Measurements from ENCODE around the gene E2F8.

The E2F8 gene

DNA sequence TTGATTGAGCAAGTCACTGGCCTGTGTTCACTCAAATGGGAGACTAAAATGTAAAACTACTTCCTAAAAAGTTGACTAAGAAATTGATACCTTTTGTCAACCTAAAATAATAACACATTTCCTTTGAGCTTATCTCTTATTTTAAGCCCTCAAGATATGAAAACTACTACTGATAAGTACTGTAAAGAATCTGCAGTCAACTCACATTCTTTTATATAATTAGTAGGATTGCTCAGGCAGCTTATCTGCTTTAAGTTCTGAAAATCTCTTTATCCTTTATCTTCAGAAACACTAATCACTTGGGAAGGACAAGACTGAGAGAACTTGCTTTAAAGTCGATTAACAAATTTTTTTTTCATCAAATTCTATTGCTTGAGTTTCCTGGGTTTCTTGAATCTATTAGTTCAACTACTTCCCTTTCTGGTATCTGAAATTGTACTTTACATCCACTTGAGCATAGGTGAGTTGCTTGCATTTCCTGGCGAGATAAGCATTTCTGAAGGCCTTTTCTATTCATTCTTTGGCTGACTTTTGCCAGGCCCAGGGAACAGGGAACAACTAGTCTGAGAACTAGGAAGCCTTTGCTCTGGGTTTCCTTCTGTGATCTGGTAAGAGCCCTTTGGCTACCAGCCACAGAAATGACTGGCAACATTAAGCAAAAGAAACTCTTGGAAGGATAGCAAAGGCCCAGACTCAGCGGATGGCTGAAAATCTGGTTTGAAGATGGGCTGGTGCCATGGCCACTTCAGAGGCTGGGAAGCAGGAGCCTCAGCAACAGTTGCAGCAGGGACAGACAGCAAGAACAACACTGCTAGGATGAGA is 19.6 kb downstream of the E2F8 start:
- DNase-seq (ENCODE audit: low read depth): peak; percentile 20

DNA sequence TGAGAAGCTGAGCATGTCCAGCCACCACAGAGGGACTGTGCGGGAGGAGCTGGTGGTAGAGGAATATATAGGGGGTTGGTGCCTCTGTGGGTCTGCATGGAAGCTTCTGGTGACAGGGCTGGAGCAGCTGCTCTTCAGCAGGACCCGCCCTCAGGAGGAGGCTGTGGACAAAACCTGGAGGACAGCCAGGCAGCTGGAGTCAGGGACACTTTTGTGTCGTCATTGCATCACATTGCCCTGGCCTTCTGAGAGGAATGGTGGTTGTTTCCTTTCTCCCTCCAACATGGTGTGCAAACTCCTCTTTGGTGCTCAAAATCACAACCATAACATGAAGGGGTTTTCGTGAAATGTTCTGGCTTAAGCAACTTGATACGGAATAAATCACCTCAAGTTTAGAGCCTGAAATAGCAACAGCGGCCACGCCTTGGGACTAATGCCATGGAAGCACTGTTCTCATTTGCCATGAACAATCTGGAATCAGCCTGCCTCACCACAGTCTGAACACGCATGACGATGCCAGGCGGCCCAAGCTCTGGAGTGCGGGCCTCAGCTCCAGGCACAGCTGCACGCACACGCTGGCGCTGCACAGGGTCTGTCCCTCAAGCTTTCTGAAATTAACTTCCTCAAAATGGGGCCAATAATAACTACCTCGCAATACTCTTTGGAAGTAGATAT is 21.8 kb downstream of the E2F8 start:
- DNase-seq (ENCODE audit: low read depth): no peak

DNA sequence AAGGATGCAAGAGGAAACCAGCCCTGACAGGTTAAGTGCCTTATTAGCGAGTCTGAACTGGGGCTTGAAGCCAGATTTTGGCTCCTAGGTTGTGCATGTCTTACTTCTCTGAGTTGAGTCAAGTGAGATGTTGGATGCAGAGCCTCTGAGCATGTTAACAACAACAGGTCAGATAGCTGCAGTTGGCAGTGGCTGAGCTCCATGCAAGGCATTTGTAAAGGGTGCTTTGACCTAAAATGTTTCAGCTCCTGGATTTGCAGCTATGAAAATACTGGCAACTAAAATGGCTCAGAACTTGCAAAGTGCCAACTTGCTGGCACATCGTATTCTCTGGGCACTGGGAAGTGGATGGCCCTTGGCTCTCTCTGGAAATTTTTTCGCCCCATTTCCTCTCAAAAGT is 22.5 kb downstream of the E2F8 start:
- DNase-seq (ENCODE audit: low read depth): no peak

DNA sequence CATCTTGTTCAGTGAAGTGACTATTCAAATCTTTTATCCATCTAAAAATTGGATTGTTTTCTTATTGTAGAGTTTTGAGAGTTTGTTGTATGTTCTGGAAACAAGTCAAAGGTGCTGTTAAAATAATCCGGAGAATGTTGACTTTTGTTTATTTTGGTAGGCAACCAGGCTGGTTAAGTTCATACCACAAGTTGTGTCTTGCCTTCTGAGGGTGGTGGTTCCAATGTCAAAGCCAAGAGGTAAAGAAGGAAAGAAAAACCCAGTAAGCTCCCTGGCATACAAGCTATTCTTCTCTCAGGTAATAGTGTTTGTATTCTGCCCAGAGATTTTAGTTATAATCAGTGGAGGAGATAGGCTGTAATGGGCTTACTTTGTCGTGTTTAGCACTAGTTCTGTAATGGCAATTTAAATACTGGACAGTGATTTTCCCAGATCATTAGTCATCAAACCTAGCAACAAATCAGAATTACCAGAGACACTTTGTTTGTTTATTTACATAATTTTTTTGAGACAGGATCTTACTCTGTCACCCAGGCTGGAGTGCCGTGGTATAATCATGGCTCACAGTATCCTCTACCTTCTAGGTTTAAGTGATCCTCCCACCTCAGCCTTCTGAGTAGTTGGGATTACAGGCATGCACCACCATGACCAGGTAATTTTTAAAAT is 23.9 kb downstream of the E2F8 start:
- peak; percentile 8 for DNase-seq (ENCODE audit: low read depth)

DNA sequence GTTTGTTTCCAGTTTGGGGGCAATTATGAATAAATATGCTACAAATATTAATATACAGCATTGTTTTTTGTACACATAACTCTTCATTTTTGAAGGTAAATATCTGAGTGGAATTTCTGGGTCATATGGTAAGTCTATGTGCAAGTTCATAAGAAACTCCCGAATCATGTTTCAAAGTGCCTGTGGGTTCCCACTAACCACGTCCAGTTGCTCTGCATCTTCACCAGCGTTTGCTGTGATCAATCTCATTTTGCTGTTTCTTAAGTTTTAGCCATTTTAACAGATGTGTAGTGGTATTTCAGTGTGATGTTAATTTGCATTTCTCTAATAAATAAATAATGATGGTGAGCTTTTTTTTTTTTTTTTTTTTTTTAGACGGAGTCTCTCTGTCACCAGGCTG is 24.7 kb downstream of the E2F8 start:
- no peak for DNase-seq (ENCODE audit: low read depth)

DNA sequence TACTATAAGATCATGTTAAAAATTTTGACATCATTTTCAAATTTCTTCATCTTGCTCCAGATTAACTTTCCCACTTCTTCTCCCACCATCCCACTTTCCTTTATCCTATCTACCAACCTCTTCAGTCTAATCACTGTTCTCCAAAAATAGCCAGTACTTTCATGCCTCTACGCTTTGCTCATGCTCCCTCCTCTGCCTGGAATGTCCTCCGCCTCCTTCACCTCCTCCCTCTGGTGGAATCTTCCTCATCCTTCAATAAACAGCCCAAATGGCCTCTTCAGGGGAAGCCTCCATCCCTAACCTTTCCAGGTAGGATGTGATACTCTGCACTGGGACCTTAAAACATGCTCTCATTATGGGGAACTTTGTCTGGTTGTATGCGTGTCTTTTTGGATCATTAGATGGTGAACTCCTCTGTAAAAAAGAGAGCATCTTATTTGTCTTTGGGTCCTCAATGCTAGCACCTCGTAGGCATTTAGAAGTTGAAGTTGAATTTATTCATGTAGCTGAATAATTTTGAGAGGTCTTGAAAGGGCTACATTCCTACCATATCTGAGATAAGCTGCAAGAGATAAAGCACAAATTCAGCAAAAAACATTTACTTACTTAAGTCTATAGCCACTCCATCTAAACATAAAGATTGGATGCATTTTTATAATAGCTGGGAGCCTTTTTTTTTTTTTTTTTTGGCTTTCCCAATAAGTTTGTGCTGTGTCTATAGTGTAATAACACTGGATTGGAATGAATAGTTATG is 31.0 kb downstream of the E2F8 start:
- no peak for DNase-seq (ENCODE audit: low read depth)

DNA sequence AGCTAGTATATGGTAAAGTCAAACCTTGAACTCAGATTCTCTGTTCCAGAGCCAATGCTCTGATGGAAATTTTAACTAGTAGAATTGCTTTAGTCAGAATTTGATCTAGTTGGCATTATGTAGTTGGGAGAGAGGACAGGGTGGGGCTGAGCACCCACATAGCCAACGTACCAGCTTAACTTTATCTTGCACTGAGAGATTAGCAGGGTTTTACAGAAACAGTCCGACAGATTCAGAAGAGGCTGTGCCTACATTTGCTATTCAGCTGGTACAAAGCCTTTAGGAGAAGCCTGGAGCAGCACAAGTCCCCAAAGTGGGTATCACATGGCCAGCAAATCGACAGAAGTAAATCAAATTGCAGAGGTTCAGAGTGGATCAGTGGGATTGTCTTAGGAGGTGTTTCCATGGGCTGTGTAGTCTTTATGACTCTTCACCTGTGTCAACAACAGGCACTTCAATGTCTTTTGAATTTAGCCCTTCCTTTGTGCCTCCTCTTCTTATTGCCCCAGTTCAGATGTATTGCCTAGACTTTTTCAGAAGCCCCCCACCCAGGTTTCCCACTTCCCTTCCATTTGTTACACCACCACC is 31.7 kb downstream of the E2F8 start:
- no peak for DNase-seq (ENCODE audit: low read depth)

DNA sequence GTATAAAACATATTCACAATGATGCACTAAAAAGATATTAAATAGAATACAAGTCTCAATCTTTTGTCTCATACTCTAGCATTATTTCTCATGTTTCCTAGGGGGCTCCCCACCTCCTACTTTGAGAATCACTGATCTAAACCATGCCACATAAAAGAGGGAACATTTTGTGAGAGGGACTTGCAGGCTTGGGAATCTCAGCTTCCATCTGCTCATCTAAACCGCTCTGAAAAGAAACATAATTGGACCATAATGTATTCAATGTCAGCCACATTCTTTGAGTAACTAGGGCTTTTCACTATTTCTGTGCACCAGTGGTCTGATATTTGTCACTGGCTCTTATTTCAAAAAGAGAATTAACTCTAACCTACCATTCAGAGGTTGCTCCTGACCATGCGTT is 32.6 kb downstream of the E2F8 start:
- no peak for DNase-seq (ENCODE audit: low read depth)

DNA sequence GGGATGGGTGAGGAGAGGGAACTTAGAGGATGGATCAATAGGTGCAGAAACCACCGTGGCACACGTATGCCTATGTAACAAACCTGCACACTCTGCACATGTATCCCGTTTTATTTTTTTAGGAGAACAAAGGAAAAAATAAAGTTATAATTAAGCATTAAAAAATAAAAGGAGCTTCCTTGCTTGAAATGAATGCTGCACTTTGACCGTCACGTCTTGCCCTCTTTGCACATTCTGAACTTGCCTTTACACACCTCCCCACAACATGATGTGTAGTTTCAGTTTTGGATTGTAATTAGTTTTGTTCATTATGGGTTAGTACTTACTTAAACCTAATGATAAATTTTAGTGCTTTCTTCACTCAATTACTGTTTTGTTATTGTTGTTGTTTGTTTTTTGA is 35.9 kb downstream of the E2F8 start:
- no peak for DNase-seq (ENCODE audit: low read depth)

DNA sequence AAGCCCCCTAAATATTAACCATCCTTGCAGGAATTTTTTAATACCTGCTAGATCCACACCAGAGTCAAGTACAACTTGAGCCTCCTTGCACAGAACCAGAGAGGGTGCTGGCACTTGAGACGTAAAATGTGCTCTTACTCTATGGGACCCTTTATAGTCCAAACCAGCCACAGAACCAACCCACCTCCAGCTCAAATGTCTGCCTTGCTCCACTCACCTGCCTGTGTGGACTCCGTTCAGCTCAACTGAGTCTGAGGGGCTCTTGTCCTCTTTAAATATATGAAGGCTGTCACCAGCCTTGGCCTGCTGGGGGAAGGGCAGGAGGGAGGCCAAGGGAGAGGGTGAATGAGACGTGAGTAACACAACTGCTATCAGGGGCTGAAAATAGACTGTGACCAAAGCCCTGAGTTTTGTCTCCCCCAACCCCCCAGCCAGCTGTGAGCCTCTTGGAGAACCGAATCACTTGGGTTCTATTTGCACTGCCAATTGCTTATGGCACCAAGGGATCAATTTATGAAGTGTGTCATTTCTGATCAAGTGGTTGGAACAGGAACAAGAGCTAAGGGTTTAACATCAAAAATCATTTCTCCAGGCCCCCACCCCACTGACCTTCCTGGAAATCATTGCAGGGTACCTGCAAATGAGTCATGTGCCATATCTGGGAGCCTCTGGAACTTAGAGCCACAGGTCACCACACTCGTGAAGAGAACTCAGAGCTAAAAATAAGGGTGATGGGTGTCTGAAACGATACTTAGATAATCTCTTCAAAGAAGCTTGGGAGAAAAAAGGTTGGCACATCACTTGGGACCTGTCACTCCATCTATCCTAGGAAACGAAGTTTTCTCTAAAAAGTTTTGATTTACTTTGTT is 38.8 kb downstream of the E2F8 start, which contains the start of gene CSRP3:
Gene CSRP3, minus strand, starts transcription at position 247 of the 869 bp plus-strand sequence. CDS start 9,535 bp downstream, outside the sequence.
- DNase-seq (ENCODE audit: low read depth): no peak

DNA sequence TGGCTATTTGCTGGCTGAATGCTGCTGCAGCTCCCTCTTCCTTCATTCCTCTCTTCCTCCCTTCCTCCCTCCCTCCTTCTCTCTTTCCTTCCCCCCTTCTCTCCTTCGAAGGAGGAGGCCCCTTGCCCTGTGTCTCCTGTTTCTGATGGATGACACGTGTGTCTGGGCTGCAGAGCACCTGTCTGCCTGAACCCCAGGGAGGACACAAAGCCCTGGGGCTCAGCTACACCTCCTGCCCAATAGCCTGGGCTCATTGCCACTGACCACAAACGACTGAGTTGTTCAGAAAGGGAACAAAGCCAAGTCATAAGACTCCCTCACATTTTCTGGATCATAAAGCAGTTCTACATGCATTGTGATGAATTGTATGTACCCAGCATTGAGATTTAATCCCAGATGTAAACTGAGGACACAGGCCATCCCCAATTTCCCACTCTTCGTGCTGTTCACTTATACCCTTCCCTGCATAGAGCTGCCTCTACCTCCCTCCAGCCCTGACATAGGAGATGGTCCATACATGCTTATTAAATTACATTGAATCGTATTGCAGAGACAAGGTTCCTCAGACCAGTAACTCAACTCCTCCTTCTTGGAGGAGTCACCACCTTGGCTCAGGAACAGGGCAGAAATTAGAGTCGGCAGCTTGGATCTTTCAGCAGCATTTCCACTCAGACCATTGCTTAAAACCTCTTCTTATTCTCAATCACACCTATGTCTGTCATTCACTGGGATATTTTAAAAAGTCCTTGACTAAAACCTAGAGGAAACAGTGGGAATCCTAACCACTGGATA is 40.1 kb downstream of the E2F8 start:
- peak; percentile 76 for DNase-seq (ENCODE audit: low read depth)

DNA sequence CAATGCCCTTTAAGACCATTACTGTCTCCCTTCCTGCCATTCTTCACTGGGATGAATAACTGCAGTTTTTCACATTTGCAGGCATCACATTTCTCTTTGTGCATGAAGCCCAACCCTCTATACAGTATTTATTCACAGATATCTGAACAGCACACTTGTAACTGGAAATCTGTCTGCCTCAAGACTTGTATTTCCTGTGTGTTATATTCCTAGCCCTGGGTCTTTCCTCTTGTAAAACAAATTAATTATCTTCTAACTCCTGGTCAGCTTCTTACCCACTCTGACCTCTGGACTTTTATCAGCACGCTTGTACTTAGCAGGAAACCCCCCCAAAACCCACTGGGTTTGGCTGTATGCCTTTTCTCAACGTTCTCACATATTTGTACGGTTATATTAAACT is 41.0 kb downstream of the E2F8 start:
- peak; percentile 29 for DNase-seq (ENCODE audit: low read depth)

DNA sequence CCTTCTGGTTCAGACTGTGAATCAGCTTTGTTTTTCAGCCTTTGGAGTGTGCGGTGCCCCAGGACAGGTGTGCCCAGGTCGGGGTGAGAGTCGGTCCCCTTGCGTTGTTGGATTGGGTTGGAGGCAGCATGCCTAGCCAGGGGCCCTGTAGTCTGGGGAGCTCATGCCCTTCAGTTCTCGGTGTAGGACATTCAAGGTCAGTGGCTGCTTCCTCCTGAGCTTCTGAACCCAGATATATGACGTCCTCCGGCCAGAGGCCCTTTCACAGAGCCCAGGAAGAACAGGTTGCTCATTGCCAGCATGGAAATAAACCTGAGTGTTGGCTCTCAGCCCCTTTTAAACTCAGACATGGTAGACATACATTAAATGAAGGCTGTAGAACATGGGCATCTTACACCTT is 41.7 kb downstream of the E2F8 start:
- DNase-seq (ENCODE audit: low read depth): no peak

DNA sequence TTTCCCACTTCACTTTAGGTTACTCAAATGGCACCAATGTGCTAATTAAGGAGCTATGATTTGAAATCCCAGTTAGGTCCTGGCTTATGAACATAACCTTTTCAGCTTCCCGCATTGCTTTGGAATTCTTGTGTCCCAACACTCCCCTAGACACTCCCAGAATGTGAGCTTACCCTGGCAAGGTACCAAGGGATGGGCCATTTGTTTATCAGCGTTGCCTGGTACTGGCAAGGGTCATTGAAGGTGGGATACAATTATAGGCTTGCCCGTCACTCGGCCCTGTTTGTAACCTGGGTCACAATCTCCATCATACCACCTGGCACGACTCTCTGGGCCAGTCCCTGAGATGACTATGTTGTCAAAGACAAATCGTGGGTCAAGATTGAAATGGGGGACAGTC is 44.3 kb downstream of the E2F8 start:
- DNase-seq (ENCODE audit: low read depth): no peak

DNA sequence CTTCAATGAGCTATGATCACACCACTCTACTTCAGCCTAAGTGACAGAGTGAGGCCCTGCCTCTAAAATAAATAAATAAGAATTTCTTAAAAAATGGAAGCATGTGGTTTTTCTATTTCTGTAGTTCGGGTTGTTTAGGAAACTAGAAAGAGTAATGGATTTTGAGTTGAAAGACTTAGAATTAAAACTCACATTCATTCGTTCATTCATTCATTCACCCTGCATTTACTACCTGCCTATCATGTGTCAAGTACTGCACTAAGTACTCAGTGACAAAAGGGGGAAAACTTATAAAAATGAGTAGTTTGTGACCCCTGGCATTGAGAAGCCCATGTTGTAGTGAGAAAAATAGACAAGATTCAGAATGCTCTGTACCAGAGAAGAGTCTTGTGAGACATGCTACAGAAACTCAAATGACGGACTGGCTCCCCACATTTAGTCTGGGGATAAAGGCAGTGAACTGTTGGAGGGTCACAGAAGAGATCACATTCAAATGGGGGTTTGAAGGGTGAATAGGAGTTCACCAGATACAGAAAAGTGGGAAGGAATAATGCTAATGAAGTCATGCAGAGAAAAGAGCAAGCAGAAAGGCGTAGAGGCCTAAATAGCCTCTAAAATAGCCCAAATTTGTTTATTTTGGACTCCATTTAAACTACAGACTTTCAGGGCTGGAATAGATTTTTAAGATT is 46.0 kb downstream of the E2F8 start:
- DNase-seq (ENCODE audit: low read depth): no peak

DNA sequence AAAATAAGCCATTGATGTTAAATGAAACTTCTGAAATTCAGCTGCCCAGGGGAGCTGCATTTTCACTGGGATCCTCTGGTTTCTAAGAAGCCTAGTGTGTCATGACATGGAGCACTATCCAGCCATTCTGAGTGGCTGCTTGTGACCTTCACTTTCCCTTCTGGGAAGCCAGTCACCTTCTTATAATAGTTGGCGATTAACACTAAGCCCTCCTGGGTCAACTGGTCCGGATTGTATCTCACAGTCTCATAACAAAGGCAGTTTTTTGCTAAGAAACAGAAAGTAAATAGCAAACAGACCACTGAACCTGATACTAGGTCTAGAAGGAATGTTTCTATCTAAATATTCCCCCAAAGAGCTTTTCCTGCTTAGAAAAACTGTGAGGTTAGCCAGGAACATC is 46.8 kb downstream of the E2F8 start:
- peak; percentile 39 for DNase-seq (ENCODE audit: low read depth)

DNA sequence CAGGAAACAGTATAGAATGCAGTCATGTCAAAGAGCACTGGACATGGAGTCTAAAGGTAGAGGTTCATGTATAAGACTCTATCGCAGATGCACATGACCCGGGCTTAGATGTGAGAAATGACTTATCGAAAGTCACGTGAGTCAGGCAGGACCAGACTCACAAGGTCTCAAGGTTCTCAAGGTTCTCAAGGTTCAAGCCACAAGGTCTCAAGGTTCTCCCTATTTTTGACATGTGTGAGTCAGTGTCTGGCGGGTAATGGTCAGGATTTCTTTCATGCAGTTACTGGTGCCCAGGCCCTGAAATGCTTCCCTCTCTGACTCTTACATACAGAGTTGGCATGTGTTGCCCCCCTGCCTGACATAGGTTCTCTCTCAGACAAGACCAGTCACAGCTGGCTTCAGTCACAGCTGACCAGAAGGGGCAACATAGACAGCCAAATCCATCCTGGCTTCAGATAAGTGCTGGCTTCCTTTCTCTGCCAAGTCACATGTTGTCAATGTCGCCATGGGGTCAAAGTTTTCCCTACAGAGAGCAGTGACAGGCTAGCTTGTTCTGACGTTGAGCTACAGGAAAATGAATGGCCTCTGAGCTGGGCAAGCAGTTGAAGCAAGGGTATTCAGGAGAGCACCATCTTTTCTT is 49.1 kb downstream of the E2F8 start:
- no peak for DNase-seq (ENCODE audit: low read depth)

DNA sequence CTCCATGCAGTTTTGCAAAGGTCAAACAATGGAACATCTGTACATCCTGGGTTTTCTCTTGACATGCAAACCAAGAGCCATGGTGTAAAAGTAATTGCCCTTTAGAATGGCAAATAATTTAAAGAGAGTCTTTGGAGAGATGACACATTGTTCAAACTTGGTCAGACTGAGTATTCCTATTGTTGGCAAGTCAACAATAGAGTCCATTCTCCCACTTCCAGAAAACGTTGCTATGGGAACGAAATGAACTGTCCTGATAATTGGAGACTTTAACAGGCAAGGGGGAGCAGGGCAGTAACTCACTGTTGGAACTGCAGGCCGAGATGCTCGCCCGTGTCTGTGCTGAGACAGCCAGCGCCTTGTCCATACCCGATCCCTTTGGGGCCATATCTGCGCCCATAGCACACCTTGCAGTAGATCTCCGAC is 52.9 kb downstream of the E2F8 start:
- no peak for DNase-seq (ENCODE audit: low read depth)

Data from iris pigment epithelial cell (primary cell).